Hepatocyte (in vitro differentiated cells): ENCODE data around the gene EBP.
"Not testable (repeated sequence)": the region's sequence is repeated elsewhere in the genome, so short reads cannot be mapped to it uniquely, and the experiment has no call there.

Experiments
- EZH2phosphoT487 ChIP-seq: fragments of 200-600 bp; sonication (generic); IDR thresholded peaks from one replicate; pipeline ENCODE4 v1.6.1; 2018; ENCODE audit warnings: antibody characterized with exemption, mild to moderate bottlenecking, low read depth, moderate library complexity; ENCODE audit not compliant: unreplicated experiment, severe bottlenecking
- TF ChIP-seq, protein P1 (sequence below): fragments of 200-600 bp; sonication (generic); IDR thresholded peaks from 2 replicates; pipeline ENCODE4 v1.5.1; 2016; ENCODE audit warnings: antibody characterized with exemption, mild to moderate bottlenecking; ENCODE audit not compliant: poor library complexity

DNA sequence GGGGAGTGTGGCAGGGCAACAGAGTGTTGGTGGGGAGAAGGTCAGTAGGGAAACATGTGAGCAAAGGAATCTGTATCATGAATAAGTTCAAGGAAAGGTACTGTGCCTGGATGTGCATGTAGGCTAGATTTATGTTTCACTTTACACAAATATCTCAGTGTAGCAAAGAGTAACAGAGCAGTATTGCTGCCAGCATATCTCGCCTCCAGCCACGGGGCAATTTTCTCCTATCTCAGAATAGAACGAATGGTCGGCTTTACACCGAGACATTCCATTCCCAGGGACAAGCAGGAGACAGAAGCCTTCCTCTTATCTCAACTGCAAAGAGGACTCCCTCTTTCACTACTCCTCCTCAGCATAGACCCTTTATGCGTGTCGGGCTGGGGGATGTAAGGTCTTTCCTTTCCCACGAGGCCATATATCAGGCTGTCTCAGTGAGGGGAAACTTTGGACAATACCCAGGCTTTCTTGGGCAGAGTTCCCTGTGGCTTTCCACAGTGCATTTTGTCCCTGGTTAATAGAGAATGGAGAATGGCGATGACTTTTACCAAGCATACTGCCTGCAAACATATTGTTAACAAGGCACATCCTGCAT, 34.2 kb downstream of the EBP start:
- TF ChIP-seq, protein P1, sequence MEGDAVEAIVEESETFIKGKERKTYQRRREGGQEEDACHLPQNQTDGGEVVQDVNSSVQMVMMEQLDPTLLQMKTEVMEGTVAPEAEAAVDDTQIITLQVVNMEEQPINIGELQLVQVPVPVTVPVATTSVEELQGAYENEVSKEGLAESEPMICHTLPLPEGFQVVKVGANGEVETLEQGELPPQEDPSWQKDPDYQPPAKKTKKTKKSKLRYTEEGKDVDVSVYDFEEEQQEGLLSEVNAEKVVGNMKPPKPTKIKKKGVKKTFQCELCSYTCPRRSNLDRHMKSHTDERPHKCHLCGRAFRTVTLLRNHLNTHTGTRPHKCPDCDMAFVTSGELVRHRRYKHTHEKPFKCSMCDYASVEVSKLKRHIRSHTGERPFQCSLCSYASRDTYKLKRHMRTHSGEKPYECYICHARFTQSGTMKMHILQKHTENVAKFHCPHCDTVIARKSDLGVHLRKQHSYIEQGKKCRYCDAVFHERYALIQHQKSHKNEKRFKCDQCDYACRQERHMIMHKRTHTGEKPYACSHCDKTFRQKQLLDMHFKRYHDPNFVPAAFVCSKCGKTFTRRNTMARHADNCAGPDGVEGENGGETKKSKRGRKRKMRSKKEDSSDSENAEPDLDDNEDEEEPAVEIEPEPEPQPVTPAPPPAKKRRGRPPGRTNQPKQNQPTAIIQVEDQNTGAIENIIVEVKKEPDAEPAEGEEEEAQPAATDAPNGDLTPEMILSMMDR, result not testable (repeated sequence)
- not testable (repeated sequence) for TF ChIP-seq EZH2phosphoT487
